ENCODE data around the gene ANGEL1.

- TF ChIP-seq POLR2A (IDR thresholded peaks at IDR 0.05) (no peak), CTCF (IDR thresholded peaks at IDR 0.05) (no peak)
Measured at GRCh38 chr14:76777721-76778120, 35.0 kb downstream of the ANGEL1 start.

Measured in body of pancreas (tissue), 4 donors.